ENCODE measurements around the gene COL9A3.

- TF ChIP-seq EZH2 (IDR thresholded peaks at IDR 0.05; ENCODE audit: low read depth, low read length, severe bottlenecking) (no peak), EGR1 (IDR thresholded peaks at IDR 0.05; ENCODE audit: borderline replicate concordance, low read depth, low read length) (no peak), TAF1 (IDR thresholded peaks at IDR 0.05; ENCODE audit: low read depth, low read length) (no peak), CTCF (IDR thresholded peaks at IDR 0.05; ENCODE audit: control extremely low read depth in 1 of 3, insufficient read depth in 1 of 3, low read depth in 1 of 3, low read length in 3 of 3) (no peak)
Measured at GRCh38 chr20:62811720-62812119, 5.1 kb upstream of the COL9A3 start.

Data from H1 (cell line).